NCI-H82 treated with DMSO at 0.1 percent for 48 hours (cell line): Measurements from ENCODE around the gene GHRHR.

Experiments used
- DNase-seq: peaks from one replicate; lab custom pipeline; 2025; ENCODE audit not compliant: unreplicated experiment; lab: John Stamatoyannopoulos, UW

Gene GHRHR

GRCh38 chr7:30963842-30964241 lies at the start of gene GHRHR:
Gene GHRHR (plus strand): TSS chr7:30963953. CDS start chr7:30964069, 116 bp downstream.
- no peak for DNase-seq

GRCh38 chr7:30914596-30914995 lies 49.2 kb upstream of the GHRHR start:
- DNase-seq = no peak

GRCh38 chr7:30915005-30915601 lies 48.6 kb upstream of the GHRHR start:
- no peak for DNase-seq

GRCh38 chr7:30915751-30916150 lies 48.0 kb upstream of the GHRHR start:
- DNase-seq = no peak

GRCh38 chr7:30916255-30916654 lies 47.5 kb upstream of the GHRHR start:
- DNase-seq = no peak

GRCh38 chr7:30916767-30917166 lies 47.0 kb upstream of the GHRHR start:
- no peak for DNase-seq

- DNase-seq = no peak
These were observed 46.4 kb upstream of the GHRHR start for GRCh38 chr7:30917216-30917893.

GRCh38 chr7:30918676-30919075 lies 45.1 kb upstream of the GHRHR start:
- DNase-seq = no peak

- no peak for DNase-seq
These were observed 43.7 kb upstream of the GHRHR start for GRCh38 chr7:30920021-30920583.

GRCh38 chr7:30920584-30921539 lies 42.9 kb upstream of the GHRHR start:
- DNase-seq = no peak

GRCh38 chr7:30921540-30922401 lies 42.0 kb upstream of the GHRHR start:
- no peak for DNase-seq

GRCh38 chr7:30922596-30922995 lies 41.2 kb upstream of the GHRHR start:
- no peak for DNase-seq

GRCh38 chr7:30923009-30923773 lies 40.6 kb upstream of the GHRHR start:
- DNase-seq = no peak

GRCh38 chr7:30923774-30924413 lies 39.9 kb upstream of the GHRHR start:
- DNase-seq = no peak

GRCh38 chr7:30924624-30925023 lies 39.1 kb upstream of the GHRHR start:
- no peak for DNase-seq

GRCh38 chr7:30925117-30925516 lies 38.6 kb upstream of the GHRHR start:
- no peak for DNase-seq

- no peak for DNase-seq
These were observed 37.8 kb upstream of the GHRHR start for GRCh38 chr7:30925913-30926312.

- no peak for DNase-seq
These were observed 37.4 kb upstream of the GHRHR start for GRCh38 chr7:30926313-30926712.

GRCh38 chr7:30927040-30927439 lies 36.7 kb upstream of the GHRHR start:
- no peak for DNase-seq
